Thoracic aorta (tissue), 2 donors: ENCODE data around the gene MRPL44. TPM values are rescaled to one million over a fixed set of nuclear protein-coding genes. Genes with fewer than 3 reads are reported as not detected.

Experiments used
- ATAC-seq: fragments of 150-250 bp; one replicate; pipeline ENCODE4 v1.8.0; 2017; ENCODE audit warnings: low read depth; ENCODE audit not compliant: insufficient number of reproducible peaks, low FRiP score
- DNase-seq: peaks from one replicate; pipeline ENCODE4 v3.0.0-alpha.2; 2020; ENCODE audit warnings: low spot score
- H3K27ac ChIP-seq, 2 donors: fragments of 200-600 bp; sonication (generic); 1 replicate in 1 of 2; 2 replicates in 1 of 2; pipeline ENCODE4 v1.5.1; 2016; ENCODE audit warnings: mild to moderate bottlenecking in 2 of 2, moderate library complexity in 2 of 2
- H3K27me3 ChIP-seq: fragments of 200-600 bp; sonication (generic); replicated peaks from 2 replicates; pipeline ENCODE4 v1.6.0; 2016; ENCODE audit warnings: mild to moderate bottlenecking; ENCODE audit not compliant: insufficient read depth
- H3K36me3 ChIP-seq: fragments of 200-600 bp; sonication (generic); one replicate; pipeline ENCODE4 v1.5.1; 2016
- H3K4me1 ChIP-seq, 2 donors: fragments of 200-600 bp; sonication (generic); 1 replicate in 1 of 2; 2 replicates in 1 of 2; pipeline versions ENCODE4 v1.5.1 to v1.6.0; 2016; ENCODE audit warnings: low read depth in 2 of 2, mild to moderate bottlenecking in 1 of 2; ENCODE audit not compliant: control insufficient read depth in 1 of 2
- H3K4me3 ChIP-seq: fragments of 200-600 bp; sonication (generic); 2 replicates; pipeline ENCODE4 v1.5.1; 2016; ENCODE audit warnings: mild to moderate bottlenecking
- H3K9me3 ChIP-seq: fragments of 200-600 bp; sonication (generic); 2 replicates; pipeline ENCODE4 v1.5.1; 2016
- total RNA-seq, 2 donors: library from RNA; depleted of rRNA; stranded (reverse); fragments of >200 nt; gene quantifications; one replicate each; pipeline versions ENCODE4 v1.1.0 to v1.2.3, GENCODE V29; 2016
- TF ChIP-seq, protein P1 (sequence below): fragments of 200-600 bp; sonication (generic); IDR thresholded peaks from one replicate; pipeline ENCODE4 v1.5.1; 2019; ENCODE audit warnings: antibody characterized with exemption

The MRPL44 gene
- total RNA-seq, 2 donors from 2014 or later, result 20.5 to 22.7 TPM

DNA sequence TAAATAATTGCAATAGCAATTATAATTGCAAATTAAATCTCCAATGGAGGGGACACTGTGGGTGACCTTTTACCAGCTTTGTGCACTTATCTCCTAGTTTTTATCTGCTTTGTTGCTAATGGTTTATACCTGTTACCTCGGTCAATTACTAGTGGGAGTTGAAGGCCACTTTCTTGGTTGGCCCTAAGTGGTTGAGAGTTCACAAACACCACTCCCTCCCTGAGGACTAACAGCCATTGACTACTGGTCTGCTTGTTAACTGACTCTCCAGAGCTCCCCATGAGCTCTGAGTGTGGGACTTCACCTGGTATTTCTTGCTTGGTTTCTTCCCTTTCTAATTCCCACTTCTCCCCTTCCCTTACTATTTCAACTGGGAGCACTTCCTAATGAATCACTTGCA is 54.6 kb downstream of the MRPL44 start:
- ATAC-seq (no peak), DNase-seq (no peak)
- Histone ChIP-seq H3K9me3 (no peaks in the 10 kb centered on the region), H3K27me3 (no peaks in the 10 kb centered on the region), H3K4me1 (no peaks in the 10 kb centered on the region), H3K36me3 (no peaks in the 10 kb centered on the region), H3K4me3 (no peak overlapping the region), H3K27ac (no peak overlapping the region)
- TF ChIP-seq, protein P1, sequence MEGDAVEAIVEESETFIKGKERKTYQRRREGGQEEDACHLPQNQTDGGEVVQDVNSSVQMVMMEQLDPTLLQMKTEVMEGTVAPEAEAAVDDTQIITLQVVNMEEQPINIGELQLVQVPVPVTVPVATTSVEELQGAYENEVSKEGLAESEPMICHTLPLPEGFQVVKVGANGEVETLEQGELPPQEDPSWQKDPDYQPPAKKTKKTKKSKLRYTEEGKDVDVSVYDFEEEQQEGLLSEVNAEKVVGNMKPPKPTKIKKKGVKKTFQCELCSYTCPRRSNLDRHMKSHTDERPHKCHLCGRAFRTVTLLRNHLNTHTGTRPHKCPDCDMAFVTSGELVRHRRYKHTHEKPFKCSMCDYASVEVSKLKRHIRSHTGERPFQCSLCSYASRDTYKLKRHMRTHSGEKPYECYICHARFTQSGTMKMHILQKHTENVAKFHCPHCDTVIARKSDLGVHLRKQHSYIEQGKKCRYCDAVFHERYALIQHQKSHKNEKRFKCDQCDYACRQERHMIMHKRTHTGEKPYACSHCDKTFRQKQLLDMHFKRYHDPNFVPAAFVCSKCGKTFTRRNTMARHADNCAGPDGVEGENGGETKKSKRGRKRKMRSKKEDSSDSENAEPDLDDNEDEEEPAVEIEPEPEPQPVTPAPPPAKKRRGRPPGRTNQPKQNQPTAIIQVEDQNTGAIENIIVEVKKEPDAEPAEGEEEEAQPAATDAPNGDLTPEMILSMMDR, result no peak

DNA sequence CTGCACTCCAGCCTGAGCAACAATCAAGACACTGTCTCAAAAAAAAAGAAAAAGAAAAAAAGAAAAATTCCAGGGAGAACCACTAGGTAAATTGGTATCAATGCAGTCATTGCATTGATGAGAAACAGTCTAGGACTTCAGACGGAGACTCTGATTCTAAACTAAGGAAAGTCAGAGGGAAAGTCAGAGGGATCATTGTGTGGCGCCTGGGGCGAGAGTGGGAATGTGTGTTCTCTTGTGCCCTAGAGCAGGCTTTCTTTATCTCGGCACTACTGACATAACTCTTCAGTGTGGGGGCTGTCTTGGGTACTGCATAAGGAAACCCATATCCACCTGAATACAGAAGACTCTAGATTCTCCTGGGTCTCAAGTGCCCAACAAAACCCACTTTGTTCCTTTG is 57.1 kb downstream of the MRPL44 start:
- Histone ChIP-seq H3K27ac (no peak overlapping the region), H3K27me3 (no peaks in the 10 kb centered on the region), H3K4me1 (no peaks in the 10 kb centered on the region), H3K36me3 (no peaks in the 10 kb centered on the region), H3K9me3 (no peaks in the 10 kb centered on the region), H3K4me3 (no peak overlapping the region)
- TF ChIP-seq, protein P1, result no peak
- DNase-seq (no peak), ATAC-seq (no peak)

DNA sequence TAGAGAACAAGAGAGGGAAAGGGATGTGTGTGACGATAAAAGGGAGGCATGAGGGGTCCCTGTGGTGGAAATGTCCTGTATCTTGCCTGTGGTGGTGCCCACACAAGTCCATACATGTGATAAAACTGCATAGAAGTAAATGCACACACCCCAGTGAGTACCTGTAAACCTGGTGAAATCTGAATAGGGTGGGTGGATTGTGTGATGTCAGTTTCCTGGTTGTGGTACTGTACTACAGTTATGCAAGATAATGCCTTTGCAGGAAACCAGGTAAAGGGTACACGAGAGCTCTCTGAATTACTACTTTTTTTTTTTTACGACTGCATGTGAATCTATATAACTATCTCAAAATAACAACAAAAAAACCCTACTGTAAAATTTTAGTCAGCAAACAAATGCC is 59.7 kb downstream of the MRPL44 start:
- Histone ChIP-seq H3K9me3 (no peaks in the 10 kb centered on the region), H3K4me3 (no peak overlapping the region), H3K36me3 (no peaks in the 10 kb centered on the region), H3K27me3 (no peaks in the 10 kb centered on the region), H3K27ac (no peak overlapping the region), H3K4me1 (no peaks in the 10 kb centered on the region)
- ATAC-seq, result no peak
- TF ChIP-seq, protein P1, result no peak
- no peak for DNase-seq

Other genes with a start within 250 kb of the MRPL44 start
- 1 to 10 TPM in 1 of 2 donors, under 1 TPM in 1; 0.95 to 3.0 TPM for gene AP1S3, start 119.9 kb upstream of the MRPL44 start, total RNA-seq
- gene WDFY1, start 12.1 kb upstream of the MRPL44 start, total RNA-seq, result 10 to 100 TPM; 51.4 to 64.0 TPM
- gene SERPINE2, start 81.8 kb downstream of the MRPL44 start, total RNA-seq, result 10 to 100 TPM; 29.0 to 47.3 TPM